ENCODE measurements around the gene ZNF622.
"Not testable (repeated sequence)": the region's sequence is repeated elsewhere in the genome, so short reads cannot be mapped to it uniquely, and the experiment has no call there.

Gene ZNF622

GRCh38 chr5:16477541-16477940, 11.9 kb upstream of the ZNF622 start:
- DNase-seq: no peak

GRCh38 chr5:16476417-16476816, 10.8 kb upstream of the ZNF622 start:
- DNase-seq: not testable (repeated sequence)

- DNase-seq: no peak
Measured at GRCh38 chr5:16471387-16471786, 5.8 kb upstream of the ZNF622 start.

DNA sequence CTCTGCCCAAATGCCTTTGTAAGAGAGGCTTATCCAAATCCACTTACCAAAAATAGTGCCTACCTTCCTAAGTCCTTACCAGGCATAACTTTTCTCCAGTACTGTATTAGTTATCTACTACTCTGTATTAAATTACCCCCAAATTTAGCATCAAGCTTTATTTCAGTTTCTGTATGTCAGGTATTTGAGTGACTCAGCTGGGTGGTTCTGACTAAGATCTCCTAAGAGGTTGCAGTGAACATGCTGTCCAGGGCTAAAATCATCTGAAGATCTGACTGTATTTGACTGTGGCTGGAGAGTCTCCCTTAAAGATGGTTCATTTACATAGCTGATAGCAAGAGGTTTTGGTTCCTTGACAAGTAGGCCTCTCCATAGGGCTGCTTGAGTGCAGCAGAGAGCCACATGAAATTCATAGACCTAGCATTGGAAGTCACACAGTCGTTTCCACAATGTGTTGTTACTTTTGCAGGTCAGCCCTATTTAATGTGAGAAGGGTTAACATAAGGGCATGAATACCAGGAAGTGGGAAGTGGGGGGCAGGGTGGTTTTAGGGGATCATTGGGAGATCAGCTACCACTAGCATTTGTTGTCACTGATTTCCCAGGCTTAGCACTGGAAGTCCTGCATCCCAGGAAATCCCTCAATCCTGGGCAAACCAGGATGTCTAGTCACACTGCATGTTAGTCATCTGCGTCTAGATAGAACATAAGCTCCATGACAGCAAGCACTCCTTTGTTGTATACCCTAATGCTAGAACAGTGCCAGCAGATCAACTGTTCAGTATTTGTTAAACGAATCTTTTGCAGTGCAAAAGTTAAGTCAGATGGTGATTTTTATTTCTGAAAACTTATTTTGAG, 2.0 kb upstream of the ZNF622 start:
- DNase-seq: peak; percentile 79

DNA sequence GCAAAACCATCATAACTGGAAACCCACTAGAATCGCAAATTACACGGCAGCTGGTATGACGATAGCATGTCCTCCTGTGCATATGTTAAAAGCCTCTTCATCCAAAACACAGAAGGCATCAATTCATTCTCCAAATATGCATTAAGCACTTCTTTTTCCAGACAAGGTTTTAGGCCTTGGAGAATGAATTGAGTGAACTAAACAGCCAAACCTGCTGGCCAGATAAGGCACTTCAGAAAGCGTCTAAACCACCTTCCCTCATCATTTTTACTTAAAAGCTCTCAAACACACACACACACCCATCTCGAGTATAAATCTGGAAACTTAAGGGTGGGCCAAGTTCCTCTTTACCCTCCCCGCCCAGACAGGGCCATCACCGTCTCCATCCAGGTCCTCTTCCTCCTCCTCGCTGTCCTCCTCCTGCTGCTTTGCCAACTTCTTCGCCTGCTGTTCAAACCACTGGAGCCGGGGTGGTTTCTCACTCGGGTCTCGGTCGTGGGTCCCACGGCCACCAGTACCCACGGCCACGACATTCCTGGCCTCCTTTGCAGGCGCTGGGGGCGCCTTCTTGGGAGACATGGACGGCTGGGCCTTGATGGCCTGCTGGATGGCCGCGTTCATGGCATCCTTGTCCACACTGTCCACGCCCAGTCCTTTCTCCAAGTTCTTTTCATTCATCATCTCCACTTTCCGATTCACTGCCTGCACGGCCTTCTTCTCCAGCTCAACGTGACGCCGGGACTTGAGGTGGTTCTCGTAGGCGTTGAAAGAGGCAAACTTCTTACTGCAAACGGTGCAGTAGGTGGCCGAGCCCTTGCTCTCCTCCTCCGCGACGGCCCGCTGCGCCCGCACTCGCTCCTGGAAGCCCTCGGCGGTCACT, 696 bp downstream of the ZNF622 start:
- DNase-seq: no peak

GRCh38 chr5:16464231-16464630, 1.4 kb downstream of the ZNF622 start:
- no peak for DNase-seq

GRCh38 chr5:16461782-16462181, 3.8 kb downstream of the ZNF622 start:
- no peak for DNase-seq

GRCh38 chr5:16461026-16461425, 4.6 kb downstream of the ZNF622 start:
- DNase-seq: no peak

- no peak for DNase-seq
Measured at GRCh38 chr5:16459451-16459850, 6.1 kb downstream of the ZNF622 start.

DNA sequence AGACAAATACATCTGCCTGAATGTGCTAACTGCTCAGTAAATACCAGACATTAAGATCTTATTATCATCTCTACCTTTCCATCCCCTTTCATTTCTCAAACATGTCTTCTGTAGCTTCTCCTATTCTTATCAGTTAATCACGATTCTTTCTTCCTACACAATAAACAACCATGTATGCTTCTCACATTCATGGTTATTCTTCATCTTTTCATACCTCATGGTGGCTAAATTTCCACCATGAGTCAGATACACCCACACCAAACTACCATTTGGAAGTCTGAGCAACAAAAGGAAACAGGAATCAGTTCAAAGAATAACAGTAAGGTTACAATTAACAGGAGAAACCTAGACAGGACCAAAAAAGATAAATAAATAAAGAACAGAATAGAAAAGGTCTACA, 7.7 kb downstream of the ZNF622 start:
- DNase-seq: no peak

- no peak for DNase-seq
Measured at GRCh38 chr5:16457451-16457850, 8.1 kb downstream of the ZNF622 start.

DNA sequence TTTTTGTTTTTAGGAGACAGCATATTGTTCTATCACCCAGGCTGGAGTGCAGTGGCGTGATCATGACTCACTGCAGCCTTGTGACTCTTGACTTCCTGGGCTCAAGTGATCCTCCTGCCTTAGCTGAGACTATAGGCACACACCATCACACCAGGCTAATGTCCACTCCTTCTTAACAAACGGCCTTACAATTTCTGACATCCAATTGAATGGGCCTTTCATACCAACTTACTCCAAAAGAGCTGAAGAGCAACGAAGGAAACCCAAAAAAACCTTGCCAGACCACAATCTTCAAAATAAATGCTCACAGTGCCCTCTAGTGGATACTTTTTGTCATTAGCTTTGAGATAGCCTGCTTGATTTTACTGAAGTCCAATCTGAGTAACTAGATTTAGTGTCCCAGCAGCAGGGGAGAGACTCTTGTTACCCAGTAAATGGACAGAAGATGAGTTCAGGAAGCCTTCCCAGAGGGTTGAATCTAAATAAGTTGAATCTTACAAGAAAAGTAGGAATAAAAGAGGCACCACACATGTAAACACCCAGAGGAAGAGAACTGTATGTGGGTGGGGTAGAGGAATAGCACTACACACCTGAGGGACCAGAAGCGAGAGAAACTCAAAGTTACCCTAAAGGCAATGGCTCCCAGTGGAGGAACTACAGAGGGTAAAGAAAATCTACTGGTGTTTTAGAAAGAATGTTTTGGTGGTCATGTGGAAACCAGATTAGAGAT, 9.3 kb downstream of the ZNF622 start:
- peak; percentile 65 for DNase-seq

DNA sequence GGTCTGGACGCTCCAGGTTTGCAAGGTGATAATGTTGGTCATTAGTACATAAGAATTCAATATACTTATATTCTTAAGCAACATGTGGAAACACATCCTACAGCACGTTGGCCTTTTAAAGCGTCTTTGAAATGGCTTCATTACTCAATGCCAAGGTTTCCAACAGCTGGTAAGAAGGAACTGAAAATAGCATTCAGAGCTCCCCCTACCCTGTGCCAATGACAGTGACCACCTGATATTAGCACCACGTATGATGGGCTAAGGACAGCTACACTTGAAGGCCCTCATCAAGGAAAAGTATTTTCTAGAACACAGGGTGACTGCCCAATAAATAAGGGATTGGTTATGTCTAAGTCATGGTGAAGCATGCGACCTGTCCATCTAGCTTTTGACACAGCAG, 9.9 kb downstream of the ZNF622 start:
- DNase-seq: no peak

GRCh38 chr5:16454686-16455085, 10.9 kb downstream of the ZNF622 start:
- no peak for DNase-seq

- DNase-seq: no peak
Measured at GRCh38 chr5:16453609-16454008, 12.0 kb downstream of the ZNF622 start.

DNA sequence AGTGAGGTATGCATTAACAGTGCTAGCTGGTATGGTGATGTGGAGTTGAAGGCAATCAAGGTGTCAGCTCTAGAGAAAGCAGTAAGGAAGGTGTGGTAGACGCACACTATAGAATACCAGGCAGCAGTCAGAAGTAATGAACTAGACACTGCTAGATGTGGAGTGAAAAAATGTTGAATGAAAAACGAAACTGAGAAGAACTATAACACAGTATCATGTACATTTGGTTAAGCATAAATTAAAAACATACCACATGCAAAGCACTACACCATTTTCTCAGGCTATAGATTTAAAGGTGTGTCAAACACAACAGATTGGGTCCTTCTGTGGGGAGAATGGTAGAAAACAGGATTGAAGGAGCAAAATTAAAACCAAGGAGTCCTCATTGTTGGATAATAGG, 15.4 kb downstream of the ZNF622 start:
- DNase-seq: no peak

- no peak for DNase-seq
Measured at GRCh38 chr5:16446993-16447392, 18.6 kb downstream of the ZNF622 start.

DNA sequence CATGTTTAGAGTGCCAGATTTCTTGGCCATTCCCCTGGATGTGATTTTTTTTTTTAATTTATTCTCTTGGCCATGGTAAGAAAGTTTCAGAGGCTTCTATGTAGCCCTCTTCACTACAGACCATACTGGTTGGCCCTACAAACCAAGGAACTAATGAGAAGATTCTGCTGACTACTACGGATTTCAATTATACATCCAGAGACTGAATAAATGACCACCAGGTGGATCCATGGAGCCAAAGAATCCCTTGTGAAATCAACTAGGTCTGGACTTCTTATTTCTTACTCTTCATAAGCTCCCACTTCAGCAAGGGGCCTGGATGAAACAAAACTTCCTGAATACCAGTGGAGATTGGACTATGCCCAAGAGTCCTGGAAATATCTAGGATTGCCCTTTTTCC, 27.6 kb downstream of the ZNF622 start:
- no peak for DNase-seq

GRCh38 chr5:16436065-16436682, 29.4 kb downstream of the ZNF622 start:
- not testable (repeated sequence) for DNase-seq

DNA sequence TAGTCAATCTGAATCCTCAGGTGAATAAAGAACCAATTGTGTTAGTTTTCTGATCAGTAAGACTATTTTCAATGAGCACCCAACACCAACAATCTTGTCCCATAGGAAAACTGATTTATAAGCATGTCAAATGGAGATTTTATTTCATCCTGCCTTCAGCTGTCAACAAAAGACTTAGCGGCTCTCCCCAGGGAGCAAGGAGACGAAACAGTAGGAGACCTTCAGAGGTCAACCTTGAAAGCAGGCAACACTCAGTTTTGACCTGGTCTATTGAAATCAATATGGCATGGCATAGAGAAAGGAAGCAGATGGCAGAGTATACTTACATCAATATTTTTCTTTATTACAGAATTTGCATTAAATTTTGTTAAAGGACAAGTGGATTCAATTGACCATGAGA, 34.1 kb downstream of the ZNF622 start:
- DNase-seq: no peak

DNA sequence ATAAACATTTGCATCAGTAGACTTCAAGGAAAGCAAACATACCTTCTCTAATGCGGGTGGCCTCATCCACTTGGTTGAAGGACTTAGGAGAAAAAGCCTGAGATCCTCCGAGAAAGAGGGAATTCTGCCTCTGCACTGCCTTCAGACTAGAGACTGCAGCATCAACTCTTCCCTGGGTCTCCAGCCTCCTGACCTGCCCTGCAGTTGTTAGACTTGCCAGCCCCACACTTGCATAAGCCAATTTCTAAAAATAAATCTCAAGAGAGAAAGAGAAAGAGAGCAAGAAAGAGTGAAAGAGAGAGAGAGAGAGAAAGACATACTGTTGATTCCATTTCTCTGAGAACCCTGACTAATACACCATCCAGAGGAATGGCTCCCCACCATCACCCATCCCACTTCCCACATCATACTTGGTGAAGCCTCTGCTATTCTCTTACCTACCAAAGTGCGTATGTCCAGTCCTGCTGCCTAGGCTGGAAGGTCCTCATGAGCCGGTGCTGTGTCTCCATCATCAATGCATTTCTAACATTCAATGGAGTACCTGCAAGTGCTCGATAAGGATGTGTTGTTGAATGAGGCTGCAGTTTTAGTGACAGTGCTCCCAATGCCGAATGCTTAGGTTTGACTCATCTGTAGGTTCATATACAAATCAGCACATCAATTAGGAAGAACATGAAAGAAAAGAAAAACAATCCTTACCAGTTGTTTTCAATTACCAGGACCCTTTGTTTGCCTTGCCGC, 35.1 kb downstream of the ZNF622 start:
- no peak for DNase-seq

- no peak for DNase-seq
Measured at GRCh38 chr5:16428359-16428758, 37.2 kb downstream of the ZNF622 start.

Measured in activated CD4-positive, alpha-beta T cell treated with anti-CD3 and anti-CD28 coated beads, Interleukin-2, amount 50 U/mL, for 16 hours (primary cell).